Vagina (tissue), 2 donors: ENCODE results near the gene RCOR1. TPM values are rescaled to one million over a fixed set of nuclear protein-coding genes. Genes with fewer than 3 reads are reported as not detected.

Experiments
- DNase-seq, 2 donors: peaks; one replicate each; pipeline ENCODE4 v3.0.0-alpha.2; 2017; ENCODE audit errors: extremely low spot score in 2 of 2
- H3K27ac ChIP-seq: fragments of 200-600 bp; sonication (generic); one replicate; pipeline ENCODE4 v1.5.1; 2019
- H3K27me3 ChIP-seq: fragments of 200-600 bp; sonication (generic); one replicate; pipeline ENCODE4 v1.5.1; 2019
- H3K36me3 ChIP-seq, 2 donors: fragments of 200-600 bp; sonication (generic); one replicate each; pipeline ENCODE4 v1.5.1; 2017 to 2019
- H3K4me1 ChIP-seq: fragments of 200-600 bp; sonication (generic); one replicate; pipeline ENCODE4 v1.5.1; 2019
- H3K4me3 ChIP-seq, 2 donors: fragments of 200-600 bp; sonication (generic); 1 replicate in 1 of 2; 2 replicates in 1 of 2; pipeline ENCODE4 v1.5.1; 2016 to 2019
- H3K9me3 ChIP-seq: fragments of 200-600 bp; sonication (generic); one replicate; pipeline ENCODE4 v1.5.1; 2019
- CTCF ChIP-seq, 3 experiments: fragments of 450-650 bp in 2 of 3; fragments of 200-600 bp in 1 of 3; sonication (generic) in 1 of 3; IDR thresholded peaks; one replicate each; pipeline ENCODE4 v1.5.1; 2017 to 2019; ENCODE audit warnings: antibody characterized with exemption in 3 of 3, mild to moderate bottlenecking in 2 of 3, moderate library complexity in 2 of 3
- POLR2A ChIP-seq, 2 donors: fragments of 450-650 bp; IDR thresholded peaks; one replicate each; pipeline ENCODE4 v1.6.1; 2017; ENCODE audit warnings: antibody characterized with exemption in 2 of 2, mild to moderate bottlenecking in 2 of 2, moderate library complexity in 2 of 2
- POLR2AphosphoS5 ChIP-seq, 2 donors: sonication (generic); formaldehyde crosslinking; IDR thresholded peaks; one replicate each; pipeline ENCODE4 v1.9.0; 2017; ENCODE audit warnings: antibody characterized with exemption in 2 of 2, mild to moderate bottlenecking in 2 of 2, low read depth in 1 of 2; ENCODE audit not compliant: insufficient read depth in 1 of 2
- intact Hi-C: fragments of 100-400 bp; cut with DNase I; formaldehyde crosslinking; loops from one replicate; pipeline ENCODE4 v1.15.1; 2023
- total RNA-seq: library from RNA; depleted of rRNA; stranded (reverse); fragments of >200 nt; gene quantifications from one replicate; pipeline ENCODE4 v1.2.3, GENCODE V29; 2016

RCOR1 gene
- total RNA-seq, 1 donor from 2014 or later = 24.3 TPM

GRCh38 chr14:102757646-102758045, 165.2 kb downstream of the RCOR1 start:
- Histone ChIP-seq H3K4me3 (no peak overlapping the region), H3K36me3 (no peaks in the 10 kb centered on the region), H3K9me3 (no peaks in the 10 kb centered on the region), H3K27me3 (no peaks in the 10 kb centered on the region), H3K27ac (no peak overlapping the region), H3K4me1 (no peaks in the 10 kb centered on the region)
- no peak for DNase-seq
- intact Hi-C loops = no loop called here
- TF ChIP-seq POLR2AphosphoS5 (IDR thresholded peaks at IDR 0.05; ENCODE audit: insufficient read depth in 1 of 2, low read depth in 1 of 2) (no peak), CTCF (IDR thresholded peaks at IDR 0.05) (no peak), POLR2A (IDR thresholded peaks at IDR 0.05) (no peak)

GRCh38 chr14:102758087-102758486, 165.6 kb downstream of the RCOR1 start:
- Histone ChIP-seq H3K4me3 (no peak overlapping the region), H3K4me1 (no peaks in the 10 kb centered on the region), H3K9me3 (no peaks in the 10 kb centered on the region), H3K36me3 (no peaks in the 10 kb centered on the region), H3K27ac (no peak overlapping the region), H3K27me3 (no peaks in the 10 kb centered on the region)
- no peak for DNase-seq
- intact Hi-C loops = no loop called here
- TF ChIP-seq CTCF (IDR thresholded peaks at IDR 0.05) = no peak
- no peak for TF ChIP-seq POLR2A (IDR thresholded peaks at IDR 0.05)
- no peak for TF ChIP-seq POLR2AphosphoS5 (IDR thresholded peaks at IDR 0.05; ENCODE audit: insufficient read depth in 1 of 2, low read depth in 1 of 2)

GRCh38 chr14:102759456-102760187, 167.2 kb downstream of the RCOR1 start:
- H3K36me3 ChIP-seq = no peaks in the 10 kb centered on the region
- intact Hi-C loops = no loop called here
- no peak overlapping the region for H3K4me3 ChIP-seq
- TF ChIP-seq POLR2A (IDR thresholded peaks at IDR 0.05) = no peak
- TF ChIP-seq CTCF (IDR thresholded peaks at IDR 0.05) = no peak
- TF ChIP-seq POLR2AphosphoS5 (IDR thresholded peaks at IDR 0.05; ENCODE audit: insufficient read depth in 1 of 2, low read depth in 1 of 2) = no peak
- H3K27ac ChIP-seq = no peak overlapping the region
- no peaks in the 10 kb centered on the region for H3K4me1 ChIP-seq
- H3K9me3 ChIP-seq = no peaks in the 10 kb centered on the region
- H3K27me3 ChIP-seq = no peaks in the 10 kb centered on the region
- no peak for DNase-seq

- H3K4me3 ChIP-seq = no peak overlapping the region
- no peak for TF ChIP-seq CTCF (IDR thresholded peaks at IDR 0.05)
- TF ChIP-seq POLR2AphosphoS5 (IDR thresholded peaks at IDR 0.05; ENCODE audit: insufficient read depth in 1 of 2, low read depth in 1 of 2) = no peak
- TF ChIP-seq POLR2A (IDR thresholded peaks at IDR 0.05) = no peak
- intact Hi-C loops = no loop called here
- no peaks in the 10 kb centered on the region for H3K4me1 ChIP-seq
- no peaks in the 10 kb centered on the region for H3K36me3 ChIP-seq
- H3K9me3 ChIP-seq = no peaks in the 10 kb centered on the region
- DNase-seq = no peak
- no peaks in the 10 kb centered on the region for H3K27me3 ChIP-seq
- no peak overlapping the region for H3K27ac ChIP-seq
These were observed 168.2 kb downstream of the RCOR1 start for GRCh38 chr14:102760496-102761193.

- TF ChIP-seq POLR2AphosphoS5 (IDR thresholded peaks at IDR 0.05; ENCODE audit: insufficient read depth in 1 of 2, low read depth in 1 of 2) = no peak
- TF ChIP-seq CTCF (IDR thresholded peaks at IDR 0.05) = no peak
- TF ChIP-seq POLR2A (IDR thresholded peaks at IDR 0.05) = no peak
- Histone ChIP-seq H3K36me3 (no peaks in the 10 kb centered on the region), H3K27ac (no peak overlapping the region), H3K27me3 (no peaks in the 10 kb centered on the region), H3K4me3 (no peak overlapping the region), H3K9me3 (no peaks in the 10 kb centered on the region), H3K4me1 (no peaks in the 10 kb centered on the region)
- DNase-seq = no peak
- intact Hi-C loops = no loop called here
These were observed 168.8 kb downstream of the RCOR1 start for GRCh38 chr14:102761206-102761605.
